Measurements from ENCODE around the gene DDX10.

DNA sequence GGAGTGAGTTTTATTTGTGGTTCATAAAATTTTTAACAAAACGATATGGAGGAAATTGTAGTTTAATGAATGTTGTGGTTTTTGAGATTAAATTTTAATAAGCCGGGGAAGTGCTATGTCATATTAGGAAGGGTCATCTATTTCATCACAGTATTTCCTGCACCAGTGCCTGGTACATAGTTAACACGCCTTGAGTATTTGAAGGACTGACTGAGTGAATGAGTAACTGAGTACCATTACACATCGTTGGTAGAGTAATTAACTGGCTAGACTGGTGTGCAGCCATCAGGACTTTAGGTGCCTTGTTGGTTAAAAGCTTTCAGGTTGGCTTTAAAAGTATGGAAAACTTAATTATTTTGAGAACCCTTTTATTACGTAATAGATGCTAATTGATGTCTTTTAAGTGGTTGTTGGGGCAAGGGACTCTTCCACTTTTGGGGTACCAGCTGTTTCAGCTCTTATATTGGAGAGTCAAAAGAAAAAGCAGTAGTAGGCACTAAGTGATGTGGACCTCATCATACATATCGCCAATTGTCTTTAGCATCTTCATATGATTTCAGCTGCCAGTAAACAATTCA, 101.8 kb downstream of the DDX10 start:
- TF ChIP-seq, protein P1, sequence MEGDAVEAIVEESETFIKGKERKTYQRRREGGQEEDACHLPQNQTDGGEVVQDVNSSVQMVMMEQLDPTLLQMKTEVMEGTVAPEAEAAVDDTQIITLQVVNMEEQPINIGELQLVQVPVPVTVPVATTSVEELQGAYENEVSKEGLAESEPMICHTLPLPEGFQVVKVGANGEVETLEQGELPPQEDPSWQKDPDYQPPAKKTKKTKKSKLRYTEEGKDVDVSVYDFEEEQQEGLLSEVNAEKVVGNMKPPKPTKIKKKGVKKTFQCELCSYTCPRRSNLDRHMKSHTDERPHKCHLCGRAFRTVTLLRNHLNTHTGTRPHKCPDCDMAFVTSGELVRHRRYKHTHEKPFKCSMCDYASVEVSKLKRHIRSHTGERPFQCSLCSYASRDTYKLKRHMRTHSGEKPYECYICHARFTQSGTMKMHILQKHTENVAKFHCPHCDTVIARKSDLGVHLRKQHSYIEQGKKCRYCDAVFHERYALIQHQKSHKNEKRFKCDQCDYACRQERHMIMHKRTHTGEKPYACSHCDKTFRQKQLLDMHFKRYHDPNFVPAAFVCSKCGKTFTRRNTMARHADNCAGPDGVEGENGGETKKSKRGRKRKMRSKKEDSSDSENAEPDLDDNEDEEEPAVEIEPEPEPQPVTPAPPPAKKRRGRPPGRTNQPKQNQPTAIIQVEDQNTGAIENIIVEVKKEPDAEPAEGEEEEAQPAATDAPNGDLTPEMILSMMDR (IDR thresholded peaks at IDR 0.05 in 2 of 3, conservative IDR thresholded peaks at IDR 0.05 in 1 of 3; ENCODE audit: insufficient read depth in 2 of 3, low read depth in 1 of 3, low read length in 3 of 3), result no peak
- TF ChIP-seq ZNF318 (IDR thresholded peaks at IDR 0.05; ENCODE audit: borderline replicate concordance in 1 of 2, low read depth in 1 of 2), result no peak
- no peak for TF ChIP-seq ATF1 (CRISPR knock-in tag; IDR thresholded peaks at IDR 0.05)
- no peak for TF ChIP-seq ATF1 (tag; IDR thresholded peaks at IDR 0.05)
- no peak for TF ChIP-seq CREB1 (IDR thresholded peaks at IDR 0.05)
- TF ChIP-seq CREB1 (CRISPR knock-in tag; IDR thresholded peaks at IDR 0.05), result no peak
- no peak for TF ChIP-seq BRD9 (IDR thresholded peaks at IDR 0.05; ENCODE audit: low read depth, partially characterized antibody)
- TF ChIP-seq SMARCA4 (IDR thresholded peaks at IDR 0.05), result no peak
- TF ChIP-seq MEIS2 (IDR thresholded peaks at IDR 0.05; ENCODE audit: partially characterized antibody), result no peak
- TF ChIP-seq SRSF7 (optimal IDR thresholded peaks at IDR 0.05; ENCODE audit: low read depth, low read length), result no peak
- no peak for TF ChIP-seq SMARCC2 (IDR thresholded peaks at IDR 0.05; ENCODE audit: low read depth)
- no peak for TF ChIP-seq SMC3 (conservative IDR thresholded peaks at IDR 0.05; ENCODE audit: insufficient read depth, low read depth, low read length)
- no peak for TF ChIP-seq JUNB (CRISPR knock-in tag; conservative IDR thresholded peaks at IDR 0.05)
- TF ChIP-seq RAD21 (CRISPR knock-in tag; conservative IDR thresholded peaks at IDR 0.05 in 1 of 2, IDR thresholded peaks at IDR 0.05 in 1 of 2), result no peak
- TF ChIP-seq KDM1A (IDR thresholded peaks at IDR 0.05), result no peak
